IPS DF 6.9 (cell line): ENCODE measurements around the gene ELF1.
"Not testable (repeated sequence)": the region's sequence is repeated elsewhere in the genome, so short reads cannot be mapped to it uniquely, and the experiment has no call there.

Source experiments
- DNase-seq: peaks from one replicate; pipeline ENCODE4 v3.0.0-alpha.2; 2013; ENCODE audit warnings: low read depth, low spot score
- H3K27ac ChIP-seq: one replicate; pipeline ENCODE4 v1.5.1; 2013; ENCODE audit warnings: low read length, control low read depth
- H3K27me3 ChIP-seq: 2 replicates; pipeline ENCODE4 v1.6.1; 2013; ENCODE audit warnings: mild to moderate bottlenecking, low read length; ENCODE audit not compliant: control insufficient read depth, insufficient read depth
- H3K36me3 ChIP-seq: 2 replicates; pipeline ENCODE4 v1.6.1; 2013; ENCODE audit warnings: low read length; ENCODE audit not compliant: control insufficient read depth, insufficient read depth
- H3K4me1 ChIP-seq: 2 replicates; pipeline ENCODE4 v1.6.1; 2013; ENCODE audit warnings: low read length; ENCODE audit not compliant: control insufficient read depth, insufficient read depth
- H3K4me3 ChIP-seq: 2 replicates; pipeline ENCODE4 v1.5.1; 2013; ENCODE audit warnings: mild to moderate bottlenecking, low read length
- H3K9me3 ChIP-seq: 2 replicates; pipeline ENCODE4 v1.6.1; 2013; ENCODE audit warnings: low read length, inconsistent platforms; ENCODE audit not compliant: control insufficient read depth, insufficient read depth
- WGBS: extraction: QIAGEN DNeasy Blood & Tissue Kit; methylation state at CpG from one replicate; pipeline ENCODE4 v1.1.7; 2013; ENCODE audit warnings: mixed read lengths, missing lambda C conversion rate; ENCODE audit not compliant: insufficient read length, insufficient coverage; 5-methylcytosine and 5-hydroxymethylcytosine counted together

Gene ELF1

GRCh38 chr13:40981949-40982348 is 37.2 kb downstream of the ELF1 start:
- Histone ChIP-seq H3K9me3 (no peaks in the 10 kb centered on the region), H3K27me3 (no peaks in the 10 kb centered on the region), H3K27ac (no peak overlapping the region), H3K36me3 (no peaks in the 10 kb centered on the region), H3K4me1 (no peaks in the 10 kb centered on the region), H3K4me3 (no peak overlapping the region)
- DNase-seq, result no peak
- no CpG with 5 or more reads among the region's 4 CpGs for WGBS

- no peaks in the 10 kb centered on the region for H3K27me3 ChIP-seq
- no peak overlapping the region for H3K27ac ChIP-seq
- no peak for DNase-seq
- H3K4me1 ChIP-seq, result no peaks in the 10 kb centered on the region
- WGBS, result no CpG with 5 or more reads among the region's 3 CpGs
- H3K36me3 ChIP-seq, result no peaks in the 10 kb centered on the region
- H3K9me3 ChIP-seq, result no peaks in the 10 kb centered on the region
- no peak overlapping the region for H3K4me3 ChIP-seq
Observed at GRCh38 chr13:40981361-40981760, 37.8 kb downstream of the ELF1 start.

- Histone ChIP-seq H3K4me1 (no peaks in the 10 kb centered on the region), H3K27ac (no peak overlapping the region), H3K36me3 (no peaks in the 10 kb centered on the region), H3K9me3 (no peaks in the 10 kb centered on the region), H3K27me3 (no peaks in the 10 kb centered on the region), H3K4me3 (no peak overlapping the region)
- DNase-seq, result no peak
Observed at GRCh38 chr13:40980461-40980860, 38.7 kb downstream of the ELF1 start.

DNA sequence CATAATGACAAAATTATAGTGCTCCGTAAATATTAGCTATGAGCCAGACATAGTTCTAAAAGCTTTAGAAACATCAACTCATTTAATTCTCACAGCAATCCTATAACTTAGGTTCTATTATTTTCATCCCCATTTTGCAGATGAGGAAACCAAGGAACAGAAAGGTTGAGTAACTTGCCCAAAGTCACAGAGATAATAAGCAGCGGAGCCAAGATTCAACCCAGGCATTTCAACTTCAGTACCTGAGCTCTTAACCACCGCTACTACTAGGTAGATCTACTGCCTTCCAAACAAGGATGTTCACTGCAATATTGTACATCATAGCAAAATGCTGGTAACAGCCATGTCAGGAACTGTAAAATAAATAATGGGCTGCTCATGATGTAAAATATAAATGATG is 39.9 kb downstream of the ELF1 start:
- WGBS, result no CpG with 5 or more reads among the region's 3 CpGs
- H3K4me3 ChIP-seq, result no peak overlapping the region
- no peaks in the 10 kb centered on the region for H3K36me3 ChIP-seq
- no peak for DNase-seq
- no peaks in the 10 kb centered on the region for H3K4me1 ChIP-seq
- H3K27ac ChIP-seq, result no peak overlapping the region
- no peaks in the 10 kb centered on the region for H3K27me3 ChIP-seq
- no peaks in the 10 kb centered on the region for H3K9me3 ChIP-seq

- WGBS, result no CpG with 5 or more reads among the region's 6 CpGs
- not testable (repeated sequence) for H3K4me3 ChIP-seq, DNase-seq, H3K27me3 ChIP-seq, H3K36me3 ChIP-seq, H3K4me1 ChIP-seq, H3K27ac ChIP-seq, H3K9me3 ChIP-seq
Observed at GRCh38 chr13:40978109-40978508, 41.0 kb downstream of the ELF1 start.

GRCh38 chr13:40975441-40975840 is 43.7 kb downstream of the ELF1 start:
- no peaks in the 10 kb centered on the region for H3K36me3 ChIP-seq
- no peak for DNase-seq
- no peak overlapping the region for H3K27ac ChIP-seq
- no peaks in the 10 kb centered on the region for H3K4me1 ChIP-seq
- no peaks in the 10 kb centered on the region for H3K9me3 ChIP-seq
- no peaks in the 10 kb centered on the region for H3K27me3 ChIP-seq
- no peak overlapping the region for H3K4me3 ChIP-seq

DNA sequence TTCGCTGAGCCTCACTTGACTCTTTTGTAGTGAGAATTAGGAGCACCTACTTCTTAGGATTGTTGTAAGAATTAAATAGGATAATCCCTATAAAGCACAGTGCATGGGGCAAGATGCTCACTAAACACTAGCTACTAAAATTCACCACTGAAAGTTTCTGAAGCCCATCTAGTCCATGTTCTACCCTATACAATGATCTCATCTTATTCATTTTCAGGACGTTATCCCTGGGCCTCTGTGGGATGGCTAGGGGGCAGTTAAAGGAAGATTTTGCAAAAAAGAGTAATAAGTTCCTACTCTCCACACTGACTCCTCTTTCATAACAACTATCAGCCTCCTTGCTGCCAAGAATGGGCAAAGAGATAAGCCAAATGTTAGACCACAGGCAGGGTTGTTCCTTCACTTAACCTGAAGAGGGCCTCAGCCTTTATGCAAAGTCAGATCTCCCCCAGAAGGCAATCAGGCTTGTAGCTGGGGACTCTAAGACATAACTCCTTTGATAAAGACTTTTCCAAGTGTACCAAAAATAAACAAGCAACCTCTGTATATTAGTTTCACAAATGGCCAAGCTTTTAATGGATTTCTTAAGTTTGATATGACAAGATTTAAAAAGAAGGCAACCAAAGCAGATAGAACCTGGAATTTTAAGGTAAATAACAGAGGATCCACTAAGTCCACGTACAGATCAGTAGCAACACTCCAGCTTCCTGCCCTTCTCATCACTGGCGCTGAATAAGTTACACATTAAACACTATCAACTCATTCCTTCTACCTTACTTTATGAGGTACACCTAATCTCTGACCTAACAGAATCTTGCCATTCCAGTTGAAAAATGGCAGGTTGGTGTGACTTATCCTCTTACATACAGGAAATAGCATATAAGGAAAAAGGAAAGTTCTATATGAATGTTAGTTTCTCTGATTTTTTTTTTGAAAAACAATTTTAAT is 44.4 kb downstream of the ELF1 start:
- H3K27ac ChIP-seq, result no peak overlapping the region
- no CpG with 5 or more reads among the region's 4 CpGs for whole genome bisulfite sequencing
- H3K4me3 ChIP-seq, result no peak overlapping the region
- DNase-seq, result peak; percentile 35
- H3K27me3 ChIP-seq, result no peaks in the 10 kb centered on the region
- no peaks in the 10 kb centered on the region for H3K9me3 ChIP-seq
- H3K36me3 ChIP-seq, result no peaks in the 10 kb centered on the region
- no peaks in the 10 kb centered on the region for H3K4me1 ChIP-seq

GRCh38 chr13:40973409-40973808 is 45.7 kb downstream of the ELF1 start:
- H3K4me1 ChIP-seq, result no peaks in the 10 kb centered on the region
- no peak overlapping the region for H3K27ac ChIP-seq
- WGBS, result no CpG with 5 or more reads among the region's 1 CpG
- H3K27me3 ChIP-seq, result no peaks in the 10 kb centered on the region
- H3K9me3 ChIP-seq, result no peaks in the 10 kb centered on the region
- no peak for DNase-seq
- no peak overlapping the region for H3K4me3 ChIP-seq
- no peaks in the 10 kb centered on the region for H3K36me3 ChIP-seq

DNA sequence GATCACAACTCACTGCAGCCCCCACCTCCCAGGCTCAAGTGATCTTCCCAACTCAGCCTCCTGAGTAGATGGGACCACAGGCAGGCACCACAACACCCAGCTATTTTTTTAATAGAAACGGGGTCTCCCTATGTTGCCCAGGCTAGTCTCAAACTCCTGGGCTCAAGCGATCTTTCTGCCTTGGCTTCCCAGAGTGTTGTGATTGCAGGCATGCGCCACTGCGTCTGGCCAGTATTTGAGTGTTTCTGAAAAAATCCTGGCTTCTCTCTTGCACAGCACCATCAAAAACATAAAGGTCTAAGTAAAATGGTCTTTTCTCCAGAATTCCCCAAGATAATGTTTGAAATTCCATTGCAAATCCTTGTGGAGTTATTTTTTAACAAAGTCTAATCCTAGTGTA is 47.8 kb downstream of the ELF1 start:
- no peaks in the 10 kb centered on the region for H3K36me3 ChIP-seq
- H3K4me3 ChIP-seq, result no peak overlapping the region
- no peak for DNase-seq
- no peaks in the 10 kb centered on the region for H3K4me1 ChIP-seq
- H3K27me3 ChIP-seq, result no peaks in the 10 kb centered on the region
- WGBS, result no CpG with 5 or more reads among the region's 4 CpGs
- H3K27ac ChIP-seq, result no peak overlapping the region
- H3K9me3 ChIP-seq, result no peaks in the 10 kb centered on the region

- H3K4me3 ChIP-seq, result no peak overlapping the region
- no peaks in the 10 kb centered on the region for H3K4me1 ChIP-seq
- no peak overlapping the region for H3K27ac ChIP-seq
- no peaks in the 10 kb centered on the region for H3K36me3 ChIP-seq
- DNase-seq, result no peak
- no peaks in the 10 kb centered on the region for H3K27me3 ChIP-seq
- no CpG with 5 or more reads among the region's 4 CpGs for WGBS
- no peaks in the 10 kb centered on the region for H3K9me3 ChIP-seq
Observed at GRCh38 chr13:40970803-40971202, 48.3 kb downstream of the ELF1 start.
